Eye (tissue), 1 donor: ENCODE measurements around the gene PLA2G2D.

Experiments
- DNase-seq: peaks from one replicate; pipeline ENCODE4 v3.0.0-alpha.2; 2015

PLA2G2D gene

GRCh38 chr1:20083178-20083944, 36.0 kb downstream of the PLA2G2D start:
- DNase-seq, result no peak

DNA sequence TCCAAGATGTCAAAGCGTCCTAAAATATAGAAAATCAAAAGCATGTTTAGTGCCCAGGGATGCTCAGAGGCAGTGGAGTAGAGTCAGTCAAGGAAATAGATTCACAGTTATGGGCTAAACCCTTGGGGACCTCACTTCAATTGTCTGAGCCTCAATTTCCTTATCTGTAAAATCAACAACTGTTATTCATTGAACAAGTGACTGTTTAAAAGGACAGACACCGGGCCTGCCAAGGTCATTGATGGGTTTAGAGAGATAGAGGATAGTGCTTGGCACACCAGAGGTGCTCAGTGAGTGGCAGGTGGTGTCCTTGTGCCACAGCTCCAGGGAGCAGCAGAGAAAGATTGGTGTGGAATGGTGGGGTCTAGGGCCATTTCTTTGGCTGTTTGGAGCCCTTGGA, 36.6 kb downstream of the PLA2G2D start:
- DNase-seq, result no peak

DNA sequence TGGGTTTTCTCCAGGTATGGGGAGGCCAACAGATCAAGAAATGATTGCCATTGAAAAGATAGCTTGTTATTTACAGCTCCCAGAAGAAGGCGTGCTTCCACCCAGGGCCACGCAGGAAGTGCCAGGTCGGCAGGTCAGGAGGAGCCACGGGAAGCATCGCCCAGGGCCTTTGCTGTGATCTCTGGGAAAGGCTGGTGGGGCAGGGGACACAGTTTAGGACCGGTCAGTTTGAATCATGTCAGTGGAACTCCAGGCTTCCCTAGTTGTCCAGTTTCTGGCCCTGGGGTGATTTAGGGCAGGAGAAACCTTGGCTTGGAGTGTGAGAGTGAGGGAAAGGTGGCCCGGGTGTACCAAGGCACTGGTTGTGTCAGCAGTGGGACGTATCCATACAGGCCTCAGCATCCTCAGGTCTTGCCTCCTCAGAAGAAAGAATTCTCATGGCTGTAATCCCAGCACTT, 38.0 kb downstream of the PLA2G2D start:
- DNase-seq, result no peak

- DNase-seq, result no peak
Measured at GRCh38 chr1:20080441-20081352, 38.6 kb downstream of the PLA2G2D start.

DNA sequence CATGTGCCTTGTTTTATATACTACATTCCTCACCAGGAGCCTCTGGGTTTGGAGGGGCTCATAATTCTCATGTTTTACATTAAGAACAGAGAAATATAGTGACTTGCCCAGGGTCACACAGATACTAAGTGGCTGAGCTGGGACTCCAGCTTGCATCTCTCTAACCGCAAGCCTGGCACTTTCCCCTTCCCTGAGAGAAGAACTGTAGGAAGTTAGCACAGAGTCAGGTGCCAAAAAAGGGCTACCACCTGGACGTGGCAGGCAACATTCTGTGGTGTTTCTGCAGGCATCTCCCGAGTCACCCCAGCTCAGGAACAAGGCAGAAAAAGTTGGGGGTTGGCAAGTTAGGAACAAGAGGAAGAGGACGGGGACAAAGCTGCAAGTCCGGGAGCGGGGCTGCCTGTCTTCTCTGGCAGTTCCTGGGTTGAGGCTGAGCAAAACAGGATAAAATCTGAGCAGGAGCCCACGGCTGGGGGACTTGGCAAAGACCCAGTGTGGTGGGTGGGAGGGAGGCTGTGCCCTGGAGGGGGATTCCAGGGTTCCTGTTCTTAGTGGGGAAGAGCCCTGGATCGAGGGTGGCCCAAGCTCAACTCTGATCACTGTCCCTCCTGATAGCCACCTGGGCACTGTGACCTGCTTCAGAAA, 39.6 kb downstream of the PLA2G2D start:
- no peak for DNase-seq

GRCh38 chr1:20078711-20079110, 40.6 kb downstream of the PLA2G2D start:
- no peak for DNase-seq

GRCh38 chr1:20078171-20078651, 41.1 kb downstream of the PLA2G2D start:
- no peak for DNase-seq

- DNase-seq, result no peak
Measured at GRCh38 chr1:20076710-20077461, 42.5 kb downstream of the PLA2G2D start.

DNA sequence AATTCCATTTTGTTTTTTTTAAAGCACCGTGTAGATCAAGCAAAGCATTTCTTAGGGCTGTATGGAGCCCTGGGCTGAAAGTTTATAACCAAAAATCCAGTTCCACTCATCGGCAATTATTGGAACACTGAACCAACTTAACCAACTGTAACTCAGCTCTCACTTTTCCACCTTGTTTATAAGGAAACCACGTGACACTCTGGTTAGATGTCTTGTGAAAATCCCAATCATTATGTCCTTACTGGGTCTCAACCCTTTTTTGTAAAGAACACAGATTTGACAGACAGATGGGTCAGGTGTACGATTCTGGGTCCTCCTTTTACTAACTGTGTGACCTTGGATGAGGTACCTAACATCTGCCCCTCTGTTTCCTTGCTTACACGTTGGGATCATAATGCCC, 43.1 kb downstream of the PLA2G2D start:
- DNase-seq, result no peak

DNA sequence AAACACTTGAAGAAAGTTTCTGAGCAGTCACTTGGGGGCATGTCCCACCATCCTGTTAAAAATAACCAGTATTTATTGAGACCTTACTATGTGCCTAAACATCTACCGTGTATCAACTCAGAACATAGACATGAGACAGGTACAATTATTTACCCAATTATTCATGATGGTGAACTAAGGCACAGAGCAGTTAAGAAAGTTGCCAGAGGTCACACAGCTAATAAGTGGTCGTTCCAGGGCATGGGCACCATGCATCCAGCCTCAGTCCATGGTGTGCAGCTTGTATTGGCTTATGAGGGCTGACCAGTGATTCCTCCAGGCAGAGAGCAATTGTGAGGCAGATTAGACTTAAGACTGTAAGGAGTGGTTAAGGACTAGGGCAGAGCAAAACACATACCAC, 44.0 kb downstream of the PLA2G2D start:
- DNase-seq, result no peak

DNA sequence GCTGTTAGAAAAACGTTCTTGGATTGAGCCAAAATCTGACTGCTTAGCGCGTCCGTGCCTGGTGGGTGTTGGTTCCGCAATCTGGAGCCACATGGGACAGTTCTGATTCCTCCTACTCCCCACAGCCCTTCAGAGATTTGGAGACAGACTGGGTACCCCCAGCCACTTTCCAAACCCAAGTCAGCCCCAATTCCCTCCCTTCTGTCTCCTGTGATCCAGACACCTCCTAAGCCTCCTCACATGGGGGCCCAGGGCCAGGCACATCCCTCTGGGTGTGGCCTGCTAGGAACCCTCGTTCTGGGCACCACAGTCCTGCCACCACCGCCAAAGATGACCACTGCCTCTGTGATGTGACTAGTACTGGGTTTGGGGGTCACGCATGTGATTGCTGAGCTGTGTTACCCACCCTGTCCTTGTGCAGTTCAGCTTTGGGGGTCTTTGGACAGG, 44.6 kb downstream of the PLA2G2D start:
- no peak for DNase-seq

DNA sequence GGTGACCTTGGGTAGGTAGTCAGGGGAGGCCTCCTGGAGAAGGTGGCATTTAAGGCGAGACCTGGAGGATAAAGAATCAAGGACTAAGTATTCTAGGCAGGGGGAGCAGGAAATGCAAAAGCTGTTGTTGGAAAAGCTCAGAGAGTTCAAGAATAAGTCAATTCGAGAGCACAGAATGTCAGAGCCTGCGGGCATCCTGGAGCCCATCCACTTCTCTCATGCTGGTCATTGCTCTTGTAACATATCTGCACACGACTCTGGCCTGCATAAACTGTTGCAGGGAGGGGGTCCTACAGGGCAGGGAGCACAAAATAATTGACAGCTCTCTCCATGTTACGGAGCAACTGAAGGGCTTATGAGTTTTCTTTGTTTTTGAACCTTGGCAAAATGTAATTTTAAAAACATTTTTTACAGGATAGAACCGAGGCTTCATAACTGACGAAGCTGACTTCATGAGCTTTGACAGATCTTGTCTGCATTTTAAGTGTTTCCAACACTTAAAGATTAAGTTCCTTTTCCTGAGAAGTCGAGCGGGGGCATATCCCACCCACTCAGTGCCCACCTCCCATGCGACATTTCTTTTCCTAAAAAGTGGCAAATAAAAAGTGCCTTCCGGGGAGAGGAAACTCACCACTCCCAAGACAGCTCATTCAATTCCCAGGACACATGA, 45.1 kb downstream of the PLA2G2D start:
- DNase-seq, result no peak

GRCh38 chr1:20073256-20073655, 46.1 kb downstream of the PLA2G2D start:
- DNase-seq, result no peak

- no peak for DNase-seq
Measured at GRCh38 chr1:20072771-20073170, 46.6 kb downstream of the PLA2G2D start.

GRCh38 chr1:20071416-20071815, 47.9 kb downstream of the PLA2G2D start:
- DNase-seq, result no peak

- no peak for DNase-seq
Measured at GRCh38 chr1:20070357-20070756, 49.0 kb downstream of the PLA2G2D start.

- DNase-seq, result peak; percentile 8
Measured at GRCh38 chr1:20069874-20070273, 49.5 kb downstream of the PLA2G2D start, which contains the start of gene PLA2G5. Gene PLA2G5, plus strand, starts transcription at chr1:20070194. Its CDS starts 14,637 bp downstream, at chr1:20084831.

GRCh38 chr1:20068722-20069121, 50.6 kb downstream of the PLA2G2D start:
- no peak for DNase-seq

DNA sequence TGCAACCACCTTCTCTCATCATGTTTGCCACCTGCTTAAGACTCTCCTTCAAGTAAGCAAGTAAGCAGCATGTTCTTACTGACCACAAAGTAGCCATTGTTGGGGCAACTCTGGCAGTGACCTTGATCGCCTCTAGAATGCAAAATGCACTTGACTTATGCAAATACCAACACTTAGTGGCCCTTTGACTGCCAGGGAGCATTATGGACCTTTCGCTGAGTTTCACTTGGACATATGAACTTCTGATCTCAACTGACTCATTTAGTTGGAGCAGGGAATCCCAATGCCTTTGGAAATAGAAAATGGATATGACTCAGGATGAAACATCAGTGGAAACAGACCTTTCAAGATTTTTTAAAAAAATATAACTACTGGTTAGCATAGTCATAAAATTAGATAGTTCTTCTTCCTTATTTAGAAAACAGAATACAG, 55.5 kb downstream of the PLA2G2D start:
- DNase-seq, result no peak
